WTC11 (cell line): ENCODE results near the gene SPTBN4. TPM values are rescaled to one million over a fixed set of nuclear protein-coding genes. Genes with fewer than 3 reads are reported as not detected.

Experiments
- ATAC-seq: fragments of 200-7000 bp; cut with Tn5 transposase; 2 replicates; pipeline ENCODE4 v1.10.0; 2021; ENCODE audit warnings: mild to moderate bottlenecking, moderate library complexity
- CTCF ChIA-PET: fragments of 300-600 bp; sonication (Branson Sonifier 250); formaldehyde crosslinking; loops from one replicate; lab custom pipeline; 2021; ENCODE audit warnings: antibody characterized with exemption; lab: Charles Lee
- POLR2A ChIA-PET: fragments of 350-600 bp; sonication (Branson Sonifier 250); formaldehyde crosslinking; loops from one replicate; lab custom pipeline; 2021; ENCODE audit warnings: antibody characterized with exemption; lab: Charles Lee
- DNase-seq: peaks from one replicate; pipeline ENCODE4 v3.0.0; 2021; ENCODE audit warnings: low spot score
- H3K27ac Mint-ChIP-seq: 2 replicates; pipeline ENCODE4 v1.8.0; 2021; ENCODE audit warnings: mixed read lengths
- H3K27me3 Mint-ChIP-seq: 2 replicates; pipeline ENCODE4 v1.8.0; 2021; ENCODE audit warnings: low read depth, mild to moderate bottlenecking, moderate library complexity, mixed read lengths
- H3K36me3 Mint-ChIP-seq: 2 replicates; pipeline ENCODE4 v1.8.0; 2021; ENCODE audit warnings: mixed read lengths
- H3K4me1 Mint-ChIP-seq: 2 replicates; pipeline ENCODE4 v1.8.0; 2022; ENCODE audit warnings: mixed read lengths
- H3K4me3 Mint-ChIP-seq: 2 replicates; pipeline ENCODE4 v1.8.0; 2021; ENCODE audit warnings: mild to moderate bottlenecking, moderate library complexity, mixed read lengths
- H3K9me3 Mint-ChIP-seq: 2 replicates; pipeline ENCODE4 v1.8.0; 2021; ENCODE audit warnings: mixed read lengths
- ATF1 ChIP-seq: sonication (generic); formaldehyde crosslinking; IDR thresholded peaks from 2 replicates; pipeline ENCODE4 v1.8.1; 2023; ENCODE audit warnings: mild to moderate bottlenecking, moderate library complexity, missing genetic modification reagents
- EMX1 ChIP-seq: fragments of 250-450 bp; sonication (Bioruptor Pico); IDR thresholded peaks from 2 replicates; pipeline ENCODE4 v1.8.0; 2021; ENCODE audit warnings: mild to moderate bottlenecking
- ESRRA ChIP-seq: sonication (generic); formaldehyde crosslinking; IDR thresholded peaks from 2 replicates; pipeline ENCODE4 v1.8.1; 2022; ENCODE audit warnings: mild to moderate bottlenecking, missing genetic modification reagents, borderline replicate concordance
- FOXP1 ChIP-seq: sonication (generic); formaldehyde crosslinking; IDR thresholded peaks from 2 replicates; pipeline ENCODE4 v1.8.0; 2022; ENCODE audit warnings: missing genetic modification reagents, mild to moderate bottlenecking, moderate library complexity, borderline replicate concordance
- NFATC4 ChIP-seq: fragments of 250-450 bp; sonication (Bioruptor Pico); IDR thresholded peaks from 2 replicates; pipeline ENCODE4 v1.9.0; 2021; ENCODE audit warnings: mild to moderate bottlenecking
- NFE2L1 ChIP-seq: sonication (generic); formaldehyde crosslinking; IDR thresholded peaks from 2 replicates; pipeline ENCODE4 v1.8.1; 2023; ENCODE audit warnings: missing genetic modification reagents
- NR3C1 ChIP-seq: sonication (generic); formaldehyde crosslinking; conservative IDR thresholded peaks from 2 replicates; pipeline ENCODE4 v1.8.1; 2023; ENCODE audit warnings: low read depth, mild to moderate bottlenecking, missing genetic modification reagents
- PRRX2 ChIP-seq: fragments of 250-450 bp; sonication (Bioruptor Pico); IDR thresholded peaks from 2 replicates; pipeline ENCODE4 v1.8.0; 2021; ENCODE audit warnings: mild to moderate bottlenecking
- SP1 ChIP-seq: sonication (generic); formaldehyde crosslinking; conservative IDR thresholded peaks from 2 replicates; pipeline ENCODE4 v1.8.1; 2022; ENCODE audit warnings: missing genetic modification reagents
- TCF7 ChIP-seq: sonication (generic); formaldehyde crosslinking; IDR thresholded peaks from 2 replicates; pipeline ENCODE4 v1.8.0; 2022; ENCODE audit warnings: mild to moderate bottlenecking, low read depth, missing genetic modification reagents, moderate library complexity
- TEAD1 ChIP-seq: sonication (generic); formaldehyde crosslinking; IDR thresholded peaks from 2 replicates; pipeline ENCODE4 v1.8.0; 2022; ENCODE audit warnings: mild to moderate bottlenecking, missing genetic modification reagents
- TP53 ChIP-seq: sonication (generic); formaldehyde crosslinking; IDR thresholded peaks from 2 replicates; pipeline ENCODE4 v1.8.1; 2023; ENCODE audit warnings: mild to moderate bottlenecking, missing genetic modification reagents
- ZNF121 ChIP-seq: sonication (generic); formaldehyde crosslinking; IDR thresholded peaks from 2 replicates; pipeline ENCODE4 v1.8.0; 2023; ENCODE audit warnings: missing genetic modification reagents
- ZNF416 ChIP-seq: fragments of 250-450 bp; sonication (Bioruptor Pico); IDR thresholded peaks from 2 replicates; pipeline ENCODE4 v1.9.0; 2021; ENCODE audit warnings: mild to moderate bottlenecking, inconsistent platforms
- total RNA-seq: library from RNA; stranded (reverse); gene quantifications from 3 replicates; pipeline ENCODE4 v1.2.3, GENCODE V29; 2021
- TF ChIP-seq, protein P1 (sequence below): sonication (generic); formaldehyde crosslinking; IDR thresholded peaks from 2 replicates; pipeline ENCODE4 v1.8.1; 2022; ENCODE audit warnings: mild to moderate bottlenecking, moderate library complexity, missing genetic modification reagents
- TF ChIP-seq, protein P2 (sequence below): sonication (generic); formaldehyde crosslinking; IDR thresholded peaks from 2 replicates; pipeline ENCODE4 v1.8.1; 2022; ENCODE audit warnings: low read depth, missing genetic modification reagents, borderline replicate concordance
- TF ChIP-seq, protein P3 (sequence below): sonication (generic); formaldehyde crosslinking; IDR thresholded peaks from 2 replicates; pipeline ENCODE4 v1.8.0; 2022; ENCODE audit warnings: missing genetic modification reagents
- TF ChIP-seq, protein P4 (sequence below): fragments of 250-450 bp; sonication (Bioruptor Pico); IDR thresholded peaks from 2 replicates; pipeline ENCODE4 v2.1.2; 2022; ENCODE audit warnings: mild to moderate bottlenecking, moderate library complexity
- TF ChIP-seq, protein P5 (sequence below): sonication (generic); formaldehyde crosslinking; IDR thresholded peaks from 2 replicates; pipeline ENCODE4 v1.8.0; 2022; ENCODE audit warnings: mild to moderate bottlenecking, missing genetic modification reagents
- TF ChIP-seq, protein P6 (sequence below): sonication (generic); formaldehyde crosslinking; IDR thresholded peaks from 2 replicates; pipeline ENCODE4 v1.8.1; 2023; ENCODE audit warnings: mild to moderate bottlenecking, missing genetic modification reagents, moderate library complexity
- TF ChIP-seq, protein P7 (sequence below): sonication (generic); formaldehyde crosslinking; conservative IDR thresholded peaks from 2 replicates; pipeline ENCODE4 v1.8.1; 2023; ENCODE audit warnings: mild to moderate bottlenecking, low read depth, missing genetic modification reagents, moderate library complexity
- TF ChIP-seq, protein P8 (sequence below): sonication (generic); formaldehyde crosslinking; IDR thresholded peaks from 2 replicates; pipeline ENCODE4 v1.8.0; 2022; ENCODE audit warnings: mild to moderate bottlenecking, missing genetic modification reagents

SPTBN4 gene
- total RNA-seq, 1 experiment from 2014 or later: 2.8 TPM

DNA sequence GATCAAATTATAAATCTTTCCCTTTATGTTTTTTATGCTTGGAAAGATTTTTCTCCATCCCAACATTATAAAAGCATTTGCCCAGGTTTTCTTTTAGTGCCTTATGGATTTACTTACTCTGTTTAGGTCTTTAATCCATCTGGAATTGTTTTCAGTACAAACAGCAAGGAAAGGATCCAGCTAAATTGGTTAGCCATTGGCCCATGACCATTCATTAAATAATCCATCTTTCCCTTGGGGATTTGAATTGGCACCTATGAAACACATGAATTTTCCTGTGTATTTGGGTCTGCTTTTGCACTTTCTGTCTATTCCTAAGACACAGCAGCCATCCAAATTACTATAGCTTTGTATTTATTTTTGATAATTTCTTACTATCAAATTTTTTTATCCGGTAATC lies 81.0 kb downstream of the SPTBN4 start:
- H3K4me1 Mint-ChIP-seq: peaks cover 4% of the 10 kb centered on the region; the same call in 1 of the 2 replicates
- ATAC-seq: no peak
- TF ChIP-seq NR3C1 (no peak), EMX1 (no peak), ATF1 (CRISPR knock-in tag) (no peak), NFE2L1 (no peak), ZNF121 (CRISPR knock-in tag) (no peak), ZNF416 (CRISPR knock-in tag) (no peak), NFATC4 (no peak), FOXP1 (CRISPR knock-in tag) (no peak), SP1 (no peak), TEAD1 (CRISPR knock-in tag) (no peak)
- TF ChIP-seq, protein P1, sequence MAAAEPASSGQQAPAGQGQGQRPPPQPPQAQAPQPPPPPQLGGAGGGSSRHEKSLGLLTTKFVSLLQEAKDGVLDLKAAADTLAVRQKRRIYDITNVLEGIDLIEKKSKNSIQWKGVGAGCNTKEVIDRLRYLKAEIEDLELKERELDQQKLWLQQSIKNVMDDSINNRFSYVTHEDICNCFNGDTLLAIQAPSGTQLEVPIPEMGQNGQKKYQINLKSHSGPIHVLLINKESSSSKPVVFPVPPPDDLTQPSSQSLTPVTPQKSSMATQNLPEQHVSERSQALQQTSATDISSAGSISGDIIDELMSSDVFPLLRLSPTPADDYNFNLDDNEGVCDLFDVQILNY (CRISPR knock-in tag): no peak
- TF ChIP-seq, protein P2, sequence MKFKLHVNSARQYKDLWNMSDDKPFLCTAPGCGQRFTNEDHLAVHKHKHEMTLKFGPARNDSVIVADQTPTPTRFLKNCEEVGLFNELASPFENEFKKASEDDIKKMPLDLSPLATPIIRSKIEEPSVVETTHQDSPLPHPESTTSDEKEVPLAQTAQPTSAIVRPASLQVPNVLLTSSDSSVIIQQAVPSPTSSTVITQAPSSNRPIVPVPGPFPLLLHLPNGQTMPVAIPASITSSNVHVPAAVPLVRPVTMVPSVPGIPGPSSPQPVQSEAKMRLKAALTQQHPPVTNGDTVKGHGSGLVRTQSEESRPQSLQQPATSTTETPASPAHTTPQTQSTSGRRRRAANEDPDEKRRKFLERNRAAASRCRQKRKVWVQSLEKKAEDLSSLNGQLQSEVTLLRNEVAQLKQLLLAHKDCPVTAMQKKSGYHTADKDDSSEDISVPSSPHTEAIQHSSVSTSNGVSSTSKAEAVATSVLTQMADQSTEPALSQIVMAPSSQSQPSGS (CRISPR knock-in tag): no peak
- TF ChIP-seq, protein P3, sequence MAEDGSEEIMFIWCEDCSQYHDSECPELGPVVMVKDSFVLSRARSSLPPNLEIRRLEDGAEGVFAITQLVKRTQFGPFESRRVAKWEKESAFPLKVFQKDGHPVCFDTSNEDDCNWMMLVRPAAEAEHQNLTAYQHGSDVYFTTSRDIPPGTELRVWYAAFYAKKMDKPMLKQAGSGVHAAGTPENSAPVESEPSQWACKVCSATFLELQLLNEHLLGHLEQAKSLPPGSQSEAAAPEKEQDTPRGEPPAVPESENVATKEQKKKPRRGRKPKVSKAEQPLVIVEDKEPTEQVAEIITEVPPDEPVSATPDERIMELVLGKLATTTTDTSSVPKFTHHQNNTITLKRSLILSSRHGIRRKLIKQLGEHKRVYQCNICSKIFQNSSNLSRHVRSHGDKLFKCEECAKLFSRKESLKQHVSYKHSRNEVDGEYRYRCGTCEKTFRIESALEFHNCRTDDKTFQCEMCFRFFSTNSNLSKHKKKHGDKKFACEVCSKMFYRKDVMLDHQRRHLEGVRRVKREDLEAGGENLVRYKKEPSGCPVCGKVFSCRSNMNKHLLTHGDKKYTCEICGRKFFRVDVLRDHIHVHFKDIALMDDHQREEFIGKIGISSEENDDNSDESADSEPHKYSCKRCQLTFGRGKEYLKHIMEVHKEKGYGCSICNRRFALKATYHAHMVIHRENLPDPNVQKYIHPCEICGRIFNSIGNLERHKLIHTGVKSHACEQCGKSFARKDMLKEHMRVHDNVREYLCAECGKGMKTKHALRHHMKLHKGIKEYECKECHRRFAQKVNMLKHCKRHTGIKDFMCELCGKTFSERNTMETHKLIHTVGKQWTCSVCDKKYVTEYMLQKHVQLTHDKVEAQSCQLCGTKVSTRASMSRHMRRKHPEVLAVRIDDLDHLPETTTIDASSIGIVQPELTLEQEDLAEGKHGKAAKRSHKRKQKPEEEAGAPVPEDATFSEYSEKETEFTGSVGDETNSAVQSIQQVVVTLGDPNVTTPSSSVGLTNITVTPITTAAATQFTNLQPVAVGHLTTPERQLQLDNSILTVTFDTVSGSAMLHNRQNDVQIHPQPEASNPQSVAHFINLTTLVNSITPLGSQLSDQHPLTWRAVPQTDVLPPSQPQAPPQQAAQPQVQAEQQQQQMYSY (CRISPR knock-in tag): no peak
- TF ChIP-seq, protein P4, sequence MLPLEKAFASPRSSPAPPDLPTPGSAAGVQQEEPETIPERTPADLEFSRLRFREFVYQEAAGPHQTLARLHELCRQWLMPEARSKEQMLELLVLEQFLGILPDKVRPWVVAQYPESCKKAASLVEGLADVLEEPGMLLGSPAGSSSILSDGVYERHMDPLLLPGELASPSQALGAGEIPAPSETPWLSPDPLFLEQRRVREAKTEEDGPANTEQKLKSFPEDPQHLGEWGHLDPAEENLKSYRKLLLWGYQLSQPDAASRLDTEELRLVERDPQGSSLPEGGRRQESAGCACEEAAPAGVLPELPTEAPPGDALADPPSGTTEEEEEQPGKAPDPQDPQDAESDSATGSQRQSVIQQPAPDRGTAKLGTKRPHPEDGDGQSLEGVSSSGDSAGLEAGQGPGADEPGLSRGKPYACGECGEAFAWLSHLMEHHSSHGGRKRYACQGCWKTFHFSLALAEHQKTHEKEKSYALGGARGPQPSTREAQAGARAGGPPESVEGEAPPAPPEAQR: no peak
- TF ChIP-seq, protein P5, sequence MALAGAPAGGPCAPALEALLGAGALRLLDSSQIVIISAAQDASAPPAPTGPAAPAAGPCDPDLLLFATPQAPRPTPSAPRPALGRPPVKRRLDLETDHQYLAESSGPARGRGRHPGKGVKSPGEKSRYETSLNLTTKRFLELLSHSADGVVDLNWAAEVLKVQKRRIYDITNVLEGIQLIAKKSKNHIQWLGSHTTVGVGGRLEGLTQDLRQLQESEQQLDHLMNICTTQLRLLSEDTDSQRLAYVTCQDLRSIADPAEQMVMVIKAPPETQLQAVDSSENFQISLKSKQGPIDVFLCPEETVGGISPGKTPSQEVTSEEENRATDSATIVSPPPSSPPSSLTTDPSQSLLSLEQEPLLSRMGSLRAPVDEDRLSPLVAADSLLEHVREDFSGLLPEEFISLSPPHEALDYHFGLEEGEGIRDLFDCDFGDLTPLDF: no peak
- TF ChIP-seq, protein P6, sequence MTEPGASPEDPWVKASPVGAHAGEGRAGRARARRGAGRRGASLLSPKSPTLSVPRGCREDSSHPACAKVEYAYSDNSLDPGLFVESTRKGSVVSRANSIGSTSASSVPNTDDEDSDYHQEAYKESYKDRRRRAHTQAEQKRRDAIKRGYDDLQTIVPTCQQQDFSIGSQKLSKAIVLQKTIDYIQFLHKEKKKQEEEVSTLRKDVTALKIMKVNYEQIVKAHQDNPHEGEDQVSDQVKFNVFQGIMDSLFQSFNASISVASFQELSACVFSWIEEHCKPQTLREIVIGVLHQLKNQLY: no peak
- no peak overlapping the region for H3K27ac Mint-ChIP-seq
- CTCF ChIA-PET: interaction anchor here (1.9 to 3.7 kb wide), 4 partner anchors 9 to 87 kb away, joined by 11 to 71 read pairs (median 44); partner anchors contain the start of gene LTBP4
- peaks cover 74% of the 10 kb centered on the region for H3K27me3 Mint-ChIP-seq
- H3K36me3 Mint-ChIP-seq: peaks cover 2% of the 10 kb centered on the region; the same call in 1 of the 2 replicates
- H3K4me3 Mint-ChIP-seq: no peak overlapping the region
- DNase-seq: no peak
- POLR2A ChIA-PET: no interaction called here
- H3K9me3 Mint-ChIP-seq: peaks cover 7% of the 10 kb centered on the region

DNA sequence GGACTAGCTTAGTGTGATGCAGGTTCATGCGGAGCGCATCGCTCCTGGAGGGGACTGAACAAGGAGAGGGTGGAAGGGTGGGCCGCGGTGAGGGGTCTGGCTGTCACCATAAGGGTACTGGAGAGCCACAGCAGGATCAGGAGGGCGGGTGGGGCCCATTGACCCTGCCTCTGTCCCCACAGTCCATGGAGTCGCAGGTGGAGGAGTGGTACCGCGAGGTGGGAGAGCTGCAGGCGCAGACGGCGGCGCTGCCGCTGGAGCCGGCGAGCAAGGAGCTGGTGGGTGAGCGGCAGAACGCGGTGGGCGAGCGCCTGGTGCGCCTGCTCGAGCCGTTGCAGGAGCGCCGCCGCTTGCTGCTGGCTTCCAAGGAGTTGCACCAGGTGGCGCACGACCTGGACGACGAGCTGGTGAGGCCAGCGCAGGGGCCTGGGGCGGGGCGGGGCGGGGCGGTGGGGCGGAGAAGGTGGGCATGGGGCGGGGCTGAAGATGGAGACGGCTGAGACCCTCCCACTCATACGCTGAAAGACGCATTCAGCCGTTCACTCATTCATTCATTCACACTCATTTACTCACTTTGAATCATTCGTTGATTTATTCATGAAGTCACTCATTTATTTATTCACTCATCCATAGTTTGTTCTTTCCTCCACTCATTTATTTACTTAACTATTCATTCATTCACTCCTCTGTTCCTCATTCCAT lies 82.4 kb downstream of the SPTBN4 start:
- ChIA-PET POLR2A (interaction anchor here (1.1 kb wide), 2 partner anchors 50 to 51 kb away, joined by 3 to 4 read pairs; partner anchors contain the start of gene LTBP4), CTCF (interaction anchor here (0.7 to 3.7 kb wide), 43 partner anchors 8 to 715 kb away, joined by 3 to 71 read pairs (median 6); partner anchors contain the start of genes BLVRB, C19orf47, DYRK1B and LTBP4)
- peak overlapping the region; percentile 61 for H3K4me3 Mint-ChIP-seq
- peaks cover 2% of the 10 kb centered on the region; the same call in 1 of the 2 replicates for H3K36me3 Mint-ChIP-seq
- DNase-seq: peak; percentile 96
- peaks cover 7% of the 10 kb centered on the region for H3K9me3 Mint-ChIP-seq
- H3K27ac Mint-ChIP-seq: no peak overlapping the region
- ATAC-seq: peak; percentile 93
- H3K27me3 Mint-ChIP-seq: peaks cover 78% of the 10 kb centered on the region
- H3K4me1 Mint-ChIP-seq: peaks cover 8% of the 10 kb centered on the region
- TF ChIP-seq, protein P7, sequence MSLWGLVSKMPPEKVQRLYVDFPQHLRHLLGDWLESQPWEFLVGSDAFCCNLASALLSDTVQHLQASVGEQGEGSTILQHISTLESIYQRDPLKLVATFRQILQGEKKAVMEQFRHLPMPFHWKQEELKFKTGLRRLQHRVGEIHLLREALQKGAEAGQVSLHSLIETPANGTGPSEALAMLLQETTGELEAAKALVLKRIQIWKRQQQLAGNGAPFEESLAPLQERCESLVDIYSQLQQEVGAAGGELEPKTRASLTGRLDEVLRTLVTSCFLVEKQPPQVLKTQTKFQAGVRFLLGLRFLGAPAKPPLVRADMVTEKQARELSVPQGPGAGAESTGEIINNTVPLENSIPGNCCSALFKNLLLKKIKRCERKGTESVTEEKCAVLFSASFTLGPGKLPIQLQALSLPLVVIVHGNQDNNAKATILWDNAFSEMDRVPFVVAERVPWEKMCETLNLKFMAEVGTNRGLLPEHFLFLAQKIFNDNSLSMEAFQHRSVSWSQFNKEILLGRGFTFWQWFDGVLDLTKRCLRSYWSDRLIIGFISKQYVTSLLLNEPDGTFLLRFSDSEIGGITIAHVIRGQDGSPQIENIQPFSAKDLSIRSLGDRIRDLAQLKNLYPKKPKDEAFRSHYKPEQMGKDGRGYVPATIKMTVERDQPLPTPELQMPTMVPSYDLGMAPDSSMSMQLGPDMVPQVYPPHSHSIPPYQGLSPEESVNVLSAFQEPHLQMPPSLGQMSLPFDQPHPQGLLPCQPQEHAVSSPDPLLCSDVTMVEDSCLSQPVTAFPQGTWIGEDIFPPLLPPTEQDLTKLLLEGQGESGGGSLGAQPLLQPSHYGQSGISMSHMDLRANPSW (CRISPR knock-in tag): no peak
- no peak for TF ChIP-seq TCF7 (CRISPR knock-in tag)
- TF ChIP-seq, protein P8, sequence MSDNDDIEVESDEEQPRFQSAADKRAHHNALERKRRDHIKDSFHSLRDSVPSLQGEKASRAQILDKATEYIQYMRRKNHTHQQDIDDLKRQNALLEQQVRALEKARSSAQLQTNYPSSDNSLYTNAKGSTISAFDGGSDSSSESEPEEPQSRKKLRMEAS (CRISPR knock-in tag): peak; percentile 29; the same call in 1 of the 2 replicates
- no peak for TF ChIP-seq PRRX2 (CRISPR knock-in tag)
- no peak for TF ChIP-seq TP53
- no peak for TF ChIP-seq ESRRA (CRISPR knock-in tag)
